Measurements from ENCODE around the gene SMIM26.

SMIM26 gene

GRCh38 chr20:18587665-18588573, 20.7 kb downstream of the SMIM26 start, which contains the start of gene DTD1:
TSS of gene DTD1 (plus strand) at chr20:18588054. CDS start at chr20:18588073, 19 bp downstream.
- Histone ChIP-seq H3K4me3 (ENCODE audit: low read length) (peak within 1 kb of the TSS; percentile 78), H3K36me3 (ENCODE audit: control insufficient read depth, low read length) (no peaks in the 10 kb centered on the region), H3K27ac (ENCODE audit: low read depth, low read length) (no peak within 1 kb of the TSS), H3F3A (ENCODE audit: control insufficient read depth, insufficient read depth) (peaks cover 17% of the 10 kb centered on the region), H3K27me3 (ENCODE audit: control insufficient read depth, low read length) (peaks cover 3% of the 10 kb centered on the region; the same call in 1 of the 2 replicates), H3K9me2 (replicated peaks; ENCODE audit: control insufficient read depth, low read length) (no peaks in the 10 kb centered on the region), H3K4me2 (ENCODE audit: low read length) (peak within 1 kb of the TSS; percentile 79), H3K4me1 (ENCODE audit: control insufficient read depth, low read length) (peaks cover 25% of the 10 kb centered on the region), H3K79me2 (ENCODE audit: control insufficient read depth, low read length) (no peaks in the 10 kb centered on the region), H3K9me3 (ENCODE audit: control insufficient read depth, insufficient read depth, low read length) (no peaks in the 10 kb centered on the region), H4K20me1 (ENCODE audit: control insufficient read depth, insufficient read depth, low read depth, low read length) (no peaks in the 10 kb centered on the region)
- TF ChIP-seq EZH2phosphoT487 (IDR thresholded peaks at IDR 0.05; ENCODE audit: borderline replicate concordance, low read length) = no peak
- TF ChIP-seq CTCF (IDR thresholded peaks at IDR 0.05; ENCODE audit: low read depth, low read length, poor library complexity, severe bottlenecking) = peak; percentile 85

- Histone ChIP-seq H3K4me2 (ENCODE audit: low read length) (peak overlapping the region; percentile 79), H3K79me2 (ENCODE audit: control insufficient read depth, low read length) (no peaks in the 10 kb centered on the region), H3K27ac (ENCODE audit: low read depth, low read length) (no peak overlapping the region)
Observed at GRCh38 chr20:18588574-18588933, 21.3 kb downstream of the SMIM26 start.

GRCh38 chr20:18589941-18590674, 22.9 kb downstream of the SMIM26 start:
- peaks cover 25% of the 10 kb centered on the region for H3K4me1 ChIP-seq (ENCODE audit: control insufficient read depth, low read length)
- H3K27me3 ChIP-seq (ENCODE audit: control insufficient read depth, low read length) = peaks cover 3% of the 10 kb centered on the region; the same call in 1 of the 2 replicates
- H3K9me2 ChIP-seq (replicated peaks; ENCODE audit: control insufficient read depth, low read length) = no peaks in the 10 kb centered on the region
- H3F3A ChIP-seq (ENCODE audit: control insufficient read depth, insufficient read depth) = peaks cover 17% of the 10 kb centered on the region
- H3K79me2 ChIP-seq (ENCODE audit: control insufficient read depth, low read length) = no peaks in the 10 kb centered on the region
- H3K9me3 ChIP-seq (ENCODE audit: control insufficient read depth, insufficient read depth, low read length) = no peaks in the 10 kb centered on the region
- no peak overlapping the region for H3K27ac ChIP-seq (ENCODE audit: low read depth, low read length)
- H3K36me3 ChIP-seq (ENCODE audit: control insufficient read depth, low read length) = no peaks in the 10 kb centered on the region
- H3K4me3 ChIP-seq (ENCODE audit: low read length) = no peak overlapping the region
- TF ChIP-seq EZH2phosphoT487 (IDR thresholded peaks at IDR 0.05; ENCODE audit: borderline replicate concordance, low read length) (no peak), CTCF (IDR thresholded peaks at IDR 0.05; ENCODE audit: low read depth, low read length, poor library complexity, severe bottlenecking) (no peak)
- peak overlapping the region; percentile 25; the same call in 1 of the 2 replicates for H3K4me2 ChIP-seq (ENCODE audit: low read length)
- H4K20me1 ChIP-seq (ENCODE audit: control insufficient read depth, insufficient read depth, low read depth, low read length) = no peaks in the 10 kb centered on the region

More at GRCh38 chr20:18588574-18588933, 21.3 kb downstream of the SMIM26 start:
- Histone ChIP-seq H3K4me1 (ENCODE audit: control insufficient read depth, low read length) (peaks cover 25% of the 10 kb centered on the region), H3K36me3 (ENCODE audit: control insufficient read depth, low read length) (no peaks in the 10 kb centered on the region), H3F3A (ENCODE audit: control insufficient read depth, insufficient read depth) (peaks cover 17% of the 10 kb centered on the region), H3K27me3 (ENCODE audit: control insufficient read depth, low read length) (peaks cover 3% of the 10 kb centered on the region; the same call in 1 of the 2 replicates), H3K9me3 (ENCODE audit: control insufficient read depth, insufficient read depth, low read length) (no peaks in the 10 kb centered on the region), H4K20me1 (ENCODE audit: control insufficient read depth, insufficient read depth, low read depth, low read length) (no peaks in the 10 kb centered on the region), H3K9me2 (replicated peaks; ENCODE audit: control insufficient read depth, low read length) (no peaks in the 10 kb centered on the region), H3K4me3 (ENCODE audit: low read length) (peak overlapping the region; percentile 78)
- TF ChIP-seq EZH2phosphoT487 (IDR thresholded peaks at IDR 0.05; ENCODE audit: borderline replicate concordance, low read length) (no peak), CTCF (IDR thresholded peaks at IDR 0.05; ENCODE audit: low read depth, low read length, poor library complexity, severe bottlenecking) (no peak)

All from DOHH2 (cell line).